Breast epithelium (tissue), 3 donors: ENCODE results near the gene ZNF560.

Experiments
- POLR2A ChIP-seq: fragments of 450-650 bp; IDR thresholded peaks from one replicate; pipeline ENCODE4 v1.6.1; 2016; ENCODE audit warnings: antibody characterized with exemption, mild to moderate bottlenecking, moderate library complexity
- POLR2AphosphoS5 ChIP-seq, 3 donors: sonication (generic); formaldehyde crosslinking; IDR thresholded peaks; one replicate each; pipeline ENCODE4 v1.6.1; 2017; ENCODE audit warnings: antibody characterized with exemption in 3 of 3
- TF ChIP-seq, protein P1 (sequence below), 3 donors: fragments of 450-650 bp; IDR thresholded peaks; one replicate each; pipeline ENCODE4 v1.5.1; 2016 to 2017; ENCODE audit warnings: antibody characterized with exemption in 3 of 3, mild to moderate bottlenecking in 3 of 3, moderate library complexity in 3 of 3

- TF ChIP-seq, protein P1, sequence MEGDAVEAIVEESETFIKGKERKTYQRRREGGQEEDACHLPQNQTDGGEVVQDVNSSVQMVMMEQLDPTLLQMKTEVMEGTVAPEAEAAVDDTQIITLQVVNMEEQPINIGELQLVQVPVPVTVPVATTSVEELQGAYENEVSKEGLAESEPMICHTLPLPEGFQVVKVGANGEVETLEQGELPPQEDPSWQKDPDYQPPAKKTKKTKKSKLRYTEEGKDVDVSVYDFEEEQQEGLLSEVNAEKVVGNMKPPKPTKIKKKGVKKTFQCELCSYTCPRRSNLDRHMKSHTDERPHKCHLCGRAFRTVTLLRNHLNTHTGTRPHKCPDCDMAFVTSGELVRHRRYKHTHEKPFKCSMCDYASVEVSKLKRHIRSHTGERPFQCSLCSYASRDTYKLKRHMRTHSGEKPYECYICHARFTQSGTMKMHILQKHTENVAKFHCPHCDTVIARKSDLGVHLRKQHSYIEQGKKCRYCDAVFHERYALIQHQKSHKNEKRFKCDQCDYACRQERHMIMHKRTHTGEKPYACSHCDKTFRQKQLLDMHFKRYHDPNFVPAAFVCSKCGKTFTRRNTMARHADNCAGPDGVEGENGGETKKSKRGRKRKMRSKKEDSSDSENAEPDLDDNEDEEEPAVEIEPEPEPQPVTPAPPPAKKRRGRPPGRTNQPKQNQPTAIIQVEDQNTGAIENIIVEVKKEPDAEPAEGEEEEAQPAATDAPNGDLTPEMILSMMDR (IDR thresholded peaks at IDR 0.05) = no peak
- TF ChIP-seq POLR2A (no peak), POLR2AphosphoS5 (IDR thresholded peaks at IDR 0.05) (no peak)
Observed at GRCh38 chr19:9535934-9536333, 37.5 kb upstream of the ZNF560 start.
